ENCODE measurements around the gene COTL1.

- TF ChIP-seq CTCF (IDR thresholded peaks at IDR 0.05) (no peak), POLR2A (IDR thresholded peaks at IDR 0.05) (no peak)
These were observed 1.4 kb downstream of the COTL1 start for GRCh38 chr16:84616515-84616914.
